T-helper 1 cell (primary cell): Measurements from ENCODE around the gene TMEM250.
"Not testable (repeated sequence)": the region's sequence is repeated elsewhere in the genome, so short reads cannot be mapped to it uniquely, and the experiment has no call there.

Experiments used
- DNase-seq, 5 donors: peaks; one replicate each; pipeline ENCODE4 v3.0.0-alpha.2; 2012 to 2020
- total RNA-seq, 4 donors: gene quantifications; one replicate each; lab custom pipeline; 2026; lab: John Stamatoyannopoulos, UW

TMEM250 gene, protein sequence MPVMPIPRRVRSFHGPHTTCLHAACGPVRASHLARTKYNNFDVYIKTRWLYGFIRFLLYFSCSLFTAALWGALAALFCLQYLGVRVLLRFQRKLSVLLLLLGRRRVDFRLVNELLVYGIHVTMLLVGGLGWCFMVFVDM
- total RNA-seq, result 17.4 to 27.0 (median 20.7) reads per million in 4 donors

DNA sequence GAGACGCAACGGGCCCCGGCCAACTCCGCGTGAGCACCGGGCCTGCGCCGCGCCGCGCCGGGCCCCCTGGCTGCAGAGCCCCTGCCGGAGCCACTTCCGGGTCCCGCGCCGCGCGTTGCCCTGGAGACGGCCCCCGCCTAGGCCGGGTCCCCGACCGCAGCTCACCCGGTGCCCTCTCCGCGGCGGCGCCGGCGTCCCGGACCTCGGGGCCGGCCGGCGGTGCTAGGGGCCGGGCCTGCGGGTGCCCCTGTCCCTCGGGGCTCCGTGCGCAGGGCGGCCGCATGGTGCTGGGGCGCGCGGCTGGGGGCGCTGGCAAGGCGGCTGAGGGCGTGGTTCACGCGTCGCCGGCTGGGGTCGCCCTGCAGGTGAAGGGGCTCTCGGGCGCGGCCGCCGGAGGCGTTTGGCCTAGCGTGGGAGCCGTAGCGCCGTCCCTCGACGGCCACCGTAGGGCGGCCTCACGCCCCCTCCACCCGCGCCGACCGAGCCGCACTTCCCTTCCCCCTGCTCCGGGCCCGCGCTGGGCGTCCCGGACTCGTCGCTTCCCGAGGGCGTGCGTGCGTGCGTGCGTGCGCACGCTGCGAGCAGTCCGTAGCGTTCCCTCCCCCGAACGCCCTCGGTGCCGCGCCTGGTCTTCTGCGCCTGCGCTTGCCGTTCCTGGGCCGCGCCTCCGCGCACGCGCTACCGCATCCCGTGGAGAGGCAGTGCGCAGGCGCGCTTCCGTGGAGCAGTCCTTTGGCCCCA is at the start of gene TMEM250:
TMEM250 (minus strand) TSS at position 556 of the 741 bp plus-strand sequence. CDS start 1,975 bp downstream, outside the sequence.
- DNase-seq, result peak; percentile 92 to 99 (median 93)

DNA sequence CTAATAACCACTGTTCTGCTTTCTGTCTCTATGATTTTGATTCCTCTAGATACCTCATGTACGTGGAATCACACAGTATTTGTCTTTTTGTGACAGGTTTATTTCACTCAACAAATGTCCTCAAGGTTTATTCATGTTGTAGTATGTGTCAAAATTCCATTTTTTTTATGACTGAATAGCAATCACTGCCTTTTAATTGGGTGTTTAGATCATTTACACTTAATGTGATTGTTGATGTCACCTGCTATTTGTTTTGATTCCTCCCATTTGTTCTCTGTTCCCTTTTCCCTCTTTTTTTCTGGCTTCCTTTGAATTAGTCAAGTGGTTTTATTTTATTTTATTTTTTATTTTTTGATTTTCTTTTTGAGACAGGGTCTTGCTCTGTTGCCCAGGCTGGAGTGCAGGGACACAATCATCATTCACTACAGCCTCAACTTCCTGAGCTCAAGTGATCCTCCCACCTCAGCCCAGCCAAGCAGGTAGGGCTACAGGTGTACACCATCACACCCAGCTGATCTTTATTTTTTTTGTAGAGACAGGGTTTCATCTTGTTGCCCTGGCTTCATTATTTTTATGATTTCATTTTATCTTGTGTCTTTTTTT is 44.7 kb upstream of the TMEM250 start:
- no peak for DNase-seq

DNA sequence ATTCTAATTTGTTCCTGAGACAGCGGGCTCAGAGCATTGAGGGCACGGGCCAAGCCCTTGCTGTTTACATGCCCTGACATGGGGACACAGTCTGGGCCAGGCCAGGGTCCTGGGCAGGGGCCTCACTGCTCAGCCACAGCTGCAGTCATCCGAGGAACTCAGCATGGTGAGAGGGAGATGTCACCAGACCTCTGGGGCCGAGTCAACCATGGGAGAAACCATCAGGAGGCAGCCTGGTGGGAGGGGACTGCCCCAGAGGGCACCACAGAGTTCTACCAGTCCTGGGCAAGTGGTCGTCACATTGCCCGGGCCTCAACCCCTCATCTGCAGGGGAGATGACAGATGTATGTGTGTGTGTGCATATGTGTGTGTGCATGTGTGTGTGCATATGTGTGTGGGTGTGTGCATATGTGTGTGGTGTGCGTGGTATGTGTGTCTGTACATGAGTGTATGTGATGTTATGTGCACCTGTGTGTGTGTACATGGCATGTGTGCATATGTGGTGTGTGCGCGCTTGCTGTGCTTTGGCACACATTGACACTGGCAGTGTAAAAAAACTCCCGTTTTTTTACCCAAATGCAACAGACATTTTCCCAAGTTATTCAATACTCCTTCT is 42.4 kb upstream of the TMEM250 start:
- DNase-seq, result no peak

DNA sequence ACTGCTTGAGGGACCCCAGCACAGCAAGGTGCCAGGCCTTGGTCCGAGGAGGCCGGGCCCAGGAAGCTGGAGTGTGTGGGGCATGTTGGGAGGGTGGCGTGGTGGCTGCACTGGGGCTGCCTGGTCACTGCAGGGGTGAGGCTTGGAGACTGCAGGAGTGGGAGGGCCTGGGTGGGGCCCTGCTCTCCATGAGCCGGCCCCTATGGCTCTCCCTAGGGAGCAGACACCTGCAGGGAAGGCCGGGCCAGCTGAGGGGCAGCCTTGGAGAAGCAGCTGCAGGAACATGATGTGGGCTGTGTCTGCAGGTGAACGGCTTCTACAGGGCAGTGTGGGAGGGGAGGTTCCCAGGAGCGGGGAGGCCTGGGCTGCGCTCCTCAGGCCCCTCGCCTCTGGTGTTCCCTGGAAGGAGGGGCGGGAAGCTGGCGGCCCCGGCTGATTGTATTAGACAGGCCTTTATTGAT is 41.7 kb upstream of the TMEM250 start:
- no peak for DNase-seq

DNA sequence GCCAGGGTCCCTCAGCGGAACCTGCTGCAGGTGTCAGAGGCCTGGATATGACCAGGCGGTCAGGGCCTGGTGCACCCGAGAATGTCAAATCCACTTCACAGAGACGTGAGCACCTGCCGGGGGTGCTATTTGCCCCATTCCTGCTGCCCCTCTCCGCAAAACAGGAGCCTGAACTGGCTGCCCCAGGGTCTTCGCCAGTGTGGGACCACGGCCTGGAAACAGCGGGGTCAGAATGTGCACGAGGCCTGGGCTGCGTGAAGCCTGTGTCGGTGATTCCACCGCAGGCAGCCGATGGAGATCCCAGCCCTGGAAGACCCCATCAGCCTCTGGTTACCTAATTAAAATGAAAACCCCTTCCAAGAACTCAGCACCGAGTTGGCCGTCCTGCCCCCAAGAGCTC is 41.2 kb upstream of the TMEM250 start:
- DNase-seq, result no peak

DNA sequence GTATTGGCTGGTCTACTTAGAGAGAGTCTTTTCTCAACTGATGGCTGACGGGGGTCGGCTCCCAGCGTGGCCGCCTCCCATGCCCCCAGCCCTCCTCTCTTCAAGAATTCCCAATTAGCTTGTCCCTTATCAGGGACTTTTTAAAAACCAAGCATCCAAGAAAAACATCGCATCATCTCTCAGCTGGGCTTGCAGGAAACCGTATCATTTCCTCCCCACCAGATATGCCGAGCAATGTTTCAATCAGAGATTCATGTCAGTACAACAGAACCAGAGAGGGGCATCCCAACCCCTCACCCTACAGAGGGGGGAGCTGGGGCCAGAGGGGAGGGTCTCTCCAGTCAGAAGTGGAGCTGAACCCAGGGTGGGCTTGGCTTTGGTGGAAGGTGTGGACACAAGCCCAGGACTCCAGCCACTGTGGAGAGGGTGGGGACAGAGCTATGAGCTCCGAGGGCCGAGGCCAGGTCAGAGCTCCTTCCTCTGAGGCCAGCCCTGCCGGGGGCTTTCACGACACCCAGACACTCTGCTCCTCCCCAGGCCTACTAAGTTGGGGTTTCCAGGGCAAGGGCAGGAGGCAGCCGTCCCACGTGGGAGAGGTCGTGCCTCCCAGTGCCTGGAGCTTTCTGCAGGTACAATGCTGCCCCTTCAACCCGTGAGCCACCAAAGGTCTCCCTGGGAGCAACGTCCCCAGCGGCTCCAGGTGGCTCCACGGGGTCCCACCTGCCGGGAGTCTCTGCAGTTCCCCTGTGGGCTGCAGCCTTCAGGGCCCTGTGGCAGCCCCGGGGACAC is 39.0 kb upstream of the TMEM250 start:
- DNase-seq, result no peak

DNA sequence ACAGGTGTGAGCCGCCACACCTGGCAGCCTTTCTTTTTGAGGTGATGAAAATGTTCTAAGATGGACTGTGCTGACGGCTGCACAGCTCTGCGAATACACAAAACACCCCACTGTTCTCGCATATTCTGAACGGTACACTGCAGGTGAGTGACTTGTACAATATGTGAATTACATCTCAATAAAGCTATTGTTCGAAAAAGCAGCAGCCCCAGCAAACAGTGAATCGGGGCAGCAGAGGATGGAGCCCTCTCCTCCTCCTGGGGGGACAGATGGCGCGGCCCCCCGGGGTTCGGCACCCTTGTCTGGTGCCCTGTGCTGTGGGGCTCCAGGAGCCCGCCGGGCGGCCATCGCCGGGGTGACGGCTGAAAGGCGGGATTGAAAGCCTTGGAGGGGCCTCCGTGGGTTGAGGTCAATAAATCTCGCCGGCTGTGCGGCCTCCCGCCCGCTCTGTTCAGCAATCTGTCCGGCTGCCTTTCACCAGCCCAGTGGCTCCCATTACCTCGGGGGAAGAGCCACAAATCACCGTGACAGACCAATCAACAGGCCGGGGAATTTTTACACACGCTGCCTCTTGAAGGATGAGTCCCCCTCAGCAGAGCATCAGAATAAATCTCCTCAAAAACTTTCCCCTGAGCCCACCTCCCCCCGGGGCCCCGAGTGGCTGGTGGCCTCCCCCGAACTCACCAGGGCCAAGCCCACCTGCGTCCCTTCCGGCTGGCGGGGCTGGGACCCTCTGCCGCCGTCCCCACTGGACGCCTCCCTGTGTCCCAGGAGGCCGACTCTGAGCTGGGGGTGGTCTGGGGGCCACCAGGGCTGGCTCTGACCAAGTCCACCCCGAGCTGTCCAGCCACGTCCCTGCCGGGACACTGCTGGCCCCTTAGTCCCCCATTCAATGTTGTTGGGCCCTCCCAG is 37.8 kb upstream of the TMEM250 start:
- DNase-seq, result no peak

DNA sequence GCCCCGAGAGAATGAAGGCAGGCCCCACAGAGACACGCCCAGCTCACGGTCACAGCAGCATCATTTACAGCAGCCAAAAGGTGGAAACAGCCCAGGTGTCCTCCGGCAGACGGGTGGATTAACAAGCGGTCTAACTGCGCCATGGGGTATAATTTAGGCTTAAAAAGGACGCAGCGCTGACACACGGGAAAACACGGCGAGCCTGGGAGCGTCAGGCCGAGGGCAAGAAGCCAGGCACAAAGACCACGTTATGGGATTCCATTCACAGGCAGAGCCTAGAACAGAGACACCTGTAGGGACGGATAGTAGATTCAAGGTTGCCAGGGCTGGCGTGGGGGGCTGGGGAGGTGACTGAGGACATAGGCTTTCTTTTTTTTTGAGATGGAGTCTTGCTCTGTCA is 36.9 kb upstream of the TMEM250 start:
- DNase-seq, result no peak

DNA sequence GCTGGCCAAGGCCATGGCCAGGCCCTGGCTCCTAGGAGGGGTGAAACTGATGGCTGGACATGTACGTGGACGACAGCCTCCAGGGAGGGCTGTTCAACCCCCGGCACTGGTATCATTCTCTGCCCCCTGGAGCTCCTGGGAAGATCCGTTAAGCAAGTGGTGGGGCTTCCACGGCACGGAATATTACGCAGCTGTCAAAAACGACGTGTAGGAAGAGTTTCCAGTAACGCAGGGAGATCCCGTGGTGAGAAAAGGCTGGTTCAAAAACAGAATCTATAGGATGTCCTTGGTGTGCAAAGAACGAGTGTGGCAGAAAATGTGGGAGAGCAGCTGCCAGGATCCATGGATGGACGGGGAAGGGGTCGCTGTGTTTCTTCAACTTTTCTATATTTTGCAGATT is 36.3 kb upstream of the TMEM250 start:
- no peak for DNase-seq

DNA sequence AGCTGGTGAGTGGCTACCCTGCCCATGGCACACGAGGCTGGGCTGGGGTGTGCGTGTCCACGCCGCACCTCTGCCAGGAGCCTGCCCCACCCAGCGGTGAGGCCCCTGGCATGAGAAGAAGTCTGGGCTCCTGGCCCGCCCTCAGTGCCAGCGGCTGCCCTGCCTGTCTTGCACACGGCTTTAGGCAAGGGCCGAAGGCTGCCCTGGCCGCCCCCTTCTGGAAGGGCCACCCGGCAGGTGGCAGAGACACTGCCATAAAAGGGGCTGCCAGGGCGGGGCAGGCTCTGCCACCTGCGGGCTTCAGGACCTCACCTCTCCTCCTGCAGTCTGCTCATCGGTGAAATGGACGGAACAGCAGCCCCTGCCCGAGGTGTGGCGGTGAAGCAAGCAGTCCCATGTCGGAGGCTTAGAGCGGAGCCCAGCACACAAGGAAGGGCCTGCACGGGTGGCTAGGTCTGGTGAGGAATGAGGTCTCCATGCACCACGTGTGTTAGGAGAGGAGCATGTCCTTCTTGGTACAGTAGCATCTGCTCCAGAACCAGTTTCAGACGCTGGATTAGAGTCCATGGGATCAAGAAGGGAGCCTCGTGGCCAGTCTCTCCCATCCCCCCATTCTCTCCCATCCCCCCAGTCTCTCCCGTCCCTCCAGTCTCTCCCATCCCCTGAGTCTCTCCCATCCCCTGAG is 34.8 kb upstream of the TMEM250 start:
- DNase-seq, result no peak

DNA sequence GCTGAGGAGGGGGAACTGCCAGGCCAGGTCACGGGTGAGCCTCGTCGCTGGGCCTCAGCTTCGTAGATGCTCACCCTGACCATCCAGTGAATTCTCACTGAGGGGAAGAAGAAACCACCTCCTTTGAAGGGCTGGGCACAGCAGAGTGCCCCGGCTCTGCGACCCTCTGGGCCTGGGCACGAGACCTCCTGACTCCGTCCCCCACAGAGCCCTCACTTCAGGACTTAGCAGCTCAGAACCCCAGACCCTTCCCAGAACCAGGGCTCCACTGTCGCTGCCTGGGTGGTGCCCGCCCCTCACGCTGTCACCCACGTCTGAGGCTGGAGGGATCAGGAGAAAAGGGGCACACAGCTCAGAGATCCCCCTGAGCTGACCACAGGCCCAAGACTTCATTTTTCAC is 34.3 kb upstream of the TMEM250 start:
- DNase-seq, result no peak

DNA sequence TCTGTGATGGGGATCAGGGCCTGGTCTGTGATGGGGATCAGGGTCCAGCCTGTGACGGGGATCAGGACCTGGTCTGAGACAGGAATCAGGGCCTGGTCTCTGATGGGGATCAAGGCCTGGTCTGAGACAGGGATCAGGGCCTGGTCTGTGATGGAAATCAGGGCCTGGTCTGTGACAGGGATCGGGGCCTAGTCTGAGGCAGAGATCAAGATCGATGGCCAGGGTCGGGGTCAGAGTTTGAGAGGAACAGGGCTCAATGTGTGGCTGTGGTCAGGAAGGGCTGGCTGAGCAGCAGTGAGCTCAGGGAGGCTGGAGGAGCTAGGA is 33.8 kb upstream of the TMEM250 start:
- no peak for DNase-seq

DNA sequence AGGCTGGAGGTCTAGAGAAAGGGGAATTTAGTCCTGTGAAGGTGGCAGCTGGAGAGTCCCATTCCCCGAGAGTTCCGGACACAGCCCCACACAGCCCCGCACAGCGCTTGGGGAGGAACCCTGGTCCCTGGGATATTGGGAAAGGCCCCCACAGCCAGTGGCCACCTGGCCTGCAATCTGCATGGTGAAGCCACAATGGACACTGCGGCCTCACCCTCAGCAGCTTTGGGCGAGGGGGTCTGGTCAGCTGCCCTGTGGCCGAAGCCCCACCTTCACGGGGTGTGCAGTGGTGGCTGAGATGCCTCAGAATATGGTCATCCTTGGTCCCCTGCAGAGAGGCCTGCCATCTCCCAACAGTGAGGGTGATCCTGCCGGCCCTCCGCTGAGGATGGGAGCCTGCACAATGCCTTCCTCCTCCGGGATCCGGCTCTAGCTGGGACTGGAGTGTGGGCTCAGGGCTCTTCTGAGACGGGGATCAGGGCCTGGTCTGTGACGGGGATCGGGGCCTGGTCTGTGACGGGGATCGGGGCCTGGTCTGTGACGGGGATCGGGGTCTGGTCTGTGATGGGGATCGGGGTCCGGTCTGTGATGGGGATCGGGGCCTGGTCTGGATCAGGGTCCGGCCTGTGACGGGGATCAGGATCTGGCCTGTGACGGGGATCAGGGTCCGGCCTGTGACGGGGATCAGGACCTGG is 33.3 kb upstream of the TMEM250 start:
- DNase-seq, result no peak

DNA sequence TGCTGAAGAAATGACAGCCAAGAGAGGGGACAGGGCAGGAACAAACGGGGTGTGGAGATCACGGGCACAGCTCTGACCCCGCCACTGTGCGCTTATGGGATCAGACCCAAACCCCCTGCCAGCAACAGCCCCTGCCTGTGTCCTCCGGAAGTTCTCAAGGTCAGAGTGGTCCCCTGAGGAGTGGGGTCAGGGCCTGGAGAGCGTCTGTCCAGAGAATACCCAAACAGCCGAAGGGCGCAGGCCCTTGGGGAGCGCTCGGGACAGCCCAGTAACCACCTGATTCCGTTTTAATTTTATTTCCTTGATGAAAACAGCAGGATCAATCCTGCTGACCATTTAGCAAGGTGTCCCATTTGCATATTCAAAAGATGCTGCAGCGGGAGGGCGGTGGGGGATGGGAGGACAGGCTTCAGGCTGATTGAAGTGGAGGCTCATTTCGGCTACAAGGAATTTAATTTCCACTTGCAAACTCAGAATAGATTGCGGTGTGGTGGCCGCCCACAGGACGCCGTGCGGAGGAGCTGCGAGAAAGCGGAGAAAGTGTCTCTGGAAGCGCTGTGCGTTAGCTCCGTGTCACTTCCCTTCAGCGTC is 32.6 kb upstream of the TMEM250 start:
- no peak for DNase-seq

DNA sequence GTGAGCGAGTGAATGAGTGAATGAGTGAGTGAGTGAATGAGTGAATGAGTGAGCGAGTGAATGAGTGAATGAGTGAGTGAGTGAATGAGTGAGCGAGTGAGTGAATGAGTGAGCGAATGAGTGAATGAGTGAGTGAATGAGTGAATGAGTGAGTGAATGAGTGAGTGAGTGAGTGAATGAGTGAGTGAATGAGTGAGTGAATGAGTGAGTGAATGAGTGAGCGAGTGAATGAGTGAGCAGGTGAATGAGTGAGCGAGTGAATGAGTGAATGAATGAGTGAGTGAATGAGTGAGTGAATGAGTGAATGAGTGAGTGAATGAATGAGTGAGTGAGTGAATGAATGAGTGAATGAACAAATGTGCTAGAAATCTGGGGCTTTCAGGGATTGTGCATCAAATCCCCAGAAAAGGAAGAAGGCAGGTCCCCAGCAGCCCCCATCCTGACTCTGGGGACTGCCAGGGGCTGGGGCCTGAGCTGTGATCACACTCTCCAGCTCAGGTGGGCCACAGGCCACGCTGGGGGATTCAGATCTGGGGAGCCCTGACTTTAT is 32.1 kb upstream of the TMEM250 start:
- not testable (repeated sequence) for DNase-seq

DNA sequence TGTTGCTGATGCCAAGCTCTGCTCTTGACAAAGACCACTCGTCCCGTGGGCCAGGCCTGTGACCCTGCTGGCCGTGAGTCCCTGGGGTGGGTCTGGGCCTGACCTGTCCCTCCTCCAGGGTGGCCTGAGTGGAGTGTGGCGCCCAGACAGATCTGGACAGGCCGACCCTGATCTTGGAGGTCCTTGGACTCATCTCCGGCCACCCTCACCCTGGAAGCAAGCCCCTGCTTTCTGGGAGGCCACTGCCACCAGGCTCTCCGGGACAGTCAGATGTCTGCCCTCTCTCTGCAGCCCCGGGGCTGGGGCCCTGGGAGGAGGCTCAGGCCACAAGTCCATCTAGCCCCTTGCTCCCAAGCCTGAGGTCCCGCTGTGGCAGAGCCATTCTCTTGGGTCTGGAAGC is 31.2 kb upstream of the TMEM250 start:
- no peak for DNase-seq

DNA sequence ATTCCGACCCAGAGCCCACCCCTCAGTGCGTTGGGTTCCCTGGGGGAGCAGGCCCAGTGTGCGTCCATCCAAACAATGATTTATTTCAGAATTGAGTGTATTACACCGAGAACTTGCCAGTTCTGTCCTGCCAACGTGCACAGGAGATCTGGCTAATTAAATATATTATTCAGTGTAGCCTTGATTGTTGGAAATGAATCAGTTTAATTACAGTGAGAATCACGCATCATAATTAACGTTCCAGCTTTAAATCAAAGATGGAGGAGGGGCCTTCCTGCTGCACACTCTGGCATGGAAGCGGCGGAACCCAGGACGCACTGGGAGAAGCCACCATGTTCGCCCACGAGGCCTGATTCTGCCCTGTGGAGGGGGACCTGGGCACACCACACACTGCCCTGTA is 30.7 kb upstream of the TMEM250 start:
- no peak for DNase-seq

DNA sequence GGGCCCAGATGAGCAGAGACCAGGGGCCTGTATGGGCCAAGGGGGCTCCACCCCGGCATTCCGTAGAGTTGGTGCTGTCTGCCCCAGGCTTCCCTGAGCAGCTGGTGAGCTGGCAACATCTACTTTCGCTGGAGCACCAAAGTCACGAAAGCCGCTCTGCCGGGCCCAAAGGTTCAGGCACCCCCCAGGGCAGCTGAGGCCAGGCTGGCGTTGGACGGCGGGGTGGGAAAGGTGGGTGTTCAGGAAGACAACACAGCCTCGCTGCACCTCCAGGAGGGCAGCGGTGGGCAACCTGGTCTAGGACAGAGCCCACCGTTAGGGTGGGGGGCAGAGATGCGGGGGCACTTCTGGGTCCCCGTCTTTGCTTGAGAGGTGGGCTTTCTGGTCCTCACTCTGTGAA is 30.1 kb upstream of the TMEM250 start:
- no peak for DNase-seq

DNA sequence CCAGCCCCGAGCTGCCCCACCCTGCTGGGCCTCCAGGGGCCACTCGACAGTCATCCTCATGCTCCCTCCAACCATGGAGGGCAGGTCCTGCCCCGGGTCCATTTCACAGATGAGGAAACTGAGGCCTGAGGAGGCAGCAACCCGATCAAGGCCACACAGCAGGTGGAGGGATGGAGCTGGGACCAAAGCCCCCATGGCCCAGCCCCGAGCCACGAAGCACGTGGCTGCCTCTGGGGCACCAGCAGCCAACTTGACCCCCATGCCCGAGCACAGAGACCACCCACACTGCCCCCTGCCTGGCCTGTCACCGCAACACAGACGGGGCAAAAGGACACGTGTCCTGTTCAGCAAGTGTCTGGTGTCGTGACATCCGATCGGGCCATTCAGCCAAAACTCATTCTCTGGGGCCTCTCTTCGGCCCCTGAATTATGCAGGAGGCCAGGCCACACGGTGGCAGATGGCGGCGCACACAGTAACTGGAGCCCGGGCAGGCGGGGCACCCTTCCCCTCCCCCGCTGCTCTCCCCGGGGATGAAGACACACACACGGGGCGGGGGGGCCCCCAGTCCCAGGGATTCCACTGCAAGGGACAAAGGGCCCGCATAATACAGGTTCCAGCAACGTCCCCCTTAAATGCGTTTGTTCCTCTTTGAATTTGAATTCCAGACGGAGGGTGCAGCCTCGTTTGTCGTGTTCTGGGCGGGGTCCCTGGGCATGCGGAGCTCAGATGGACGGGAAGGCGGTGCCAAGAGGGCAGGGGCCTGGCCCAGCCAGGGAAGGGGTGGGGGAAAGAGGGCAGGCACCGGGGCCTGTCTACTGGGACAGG is 29.4 kb upstream of the TMEM250 start:
- no peak for DNase-seq
